DMS153 treated with DMSO at 0.1 percent for 48 hours (cell line): Measurements from ENCODE around the gene INPP5A.
A peak's percentile ranks its signal among the peaks of the same experiment; 100 is the strongest.
"Not testable (repeated sequence)": the region's sequence is repeated elsewhere in the genome, so short reads cannot be mapped to it uniquely, and the experiment has no call there.

ENCODE experiments used
- DNase-seq: peaks from one replicate; lab custom pipeline; 2025; ENCODE audit not compliant: unreplicated experiment; lab: John Stamatoyannopoulos, UW

Gene INPP5A

DNA sequence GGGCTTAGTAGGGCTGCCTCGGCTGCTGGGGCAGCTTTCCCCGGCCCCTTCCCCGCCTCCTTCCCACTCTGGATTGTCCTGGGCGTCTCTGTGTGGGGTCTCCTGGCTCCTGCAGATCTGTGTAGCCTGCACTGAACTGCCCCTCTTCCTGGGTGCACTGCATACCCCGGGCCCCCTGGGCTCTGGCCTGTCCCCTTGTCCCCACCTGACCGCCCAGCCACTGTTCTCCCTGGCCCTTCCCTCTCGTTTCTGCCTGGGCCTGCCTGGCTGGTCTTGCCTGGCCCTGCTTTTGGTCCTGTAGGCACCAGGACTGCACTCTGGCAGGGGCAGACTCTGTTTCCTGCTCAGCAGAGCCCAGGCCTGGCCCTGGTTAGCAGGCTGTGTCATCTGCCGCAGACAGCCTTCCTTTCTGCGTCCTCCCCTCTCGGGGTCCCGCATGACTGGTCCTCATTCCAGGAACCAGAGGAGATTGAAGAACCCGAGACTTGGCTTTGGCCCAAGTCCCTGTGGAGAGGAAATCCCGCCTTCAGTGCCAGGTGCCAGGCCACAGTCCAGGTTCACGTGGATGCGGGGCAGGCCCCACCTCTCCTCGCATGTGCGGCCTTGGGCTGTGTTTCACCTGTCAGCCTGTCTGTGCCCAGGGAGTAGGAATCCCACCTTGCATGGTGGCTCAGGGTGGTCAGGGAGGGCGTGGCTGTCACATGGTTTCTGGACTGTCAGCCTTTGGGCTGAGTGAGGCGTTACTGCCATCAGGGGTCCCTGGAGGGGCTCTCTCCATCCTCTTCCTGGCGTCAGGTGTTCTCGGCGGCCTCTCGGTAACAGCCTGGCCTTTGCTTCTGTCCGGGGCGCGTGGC lies 9.2 kb downstream of the INPP5A start:
- peak; percentile 28 for DNase-seq

DNA sequence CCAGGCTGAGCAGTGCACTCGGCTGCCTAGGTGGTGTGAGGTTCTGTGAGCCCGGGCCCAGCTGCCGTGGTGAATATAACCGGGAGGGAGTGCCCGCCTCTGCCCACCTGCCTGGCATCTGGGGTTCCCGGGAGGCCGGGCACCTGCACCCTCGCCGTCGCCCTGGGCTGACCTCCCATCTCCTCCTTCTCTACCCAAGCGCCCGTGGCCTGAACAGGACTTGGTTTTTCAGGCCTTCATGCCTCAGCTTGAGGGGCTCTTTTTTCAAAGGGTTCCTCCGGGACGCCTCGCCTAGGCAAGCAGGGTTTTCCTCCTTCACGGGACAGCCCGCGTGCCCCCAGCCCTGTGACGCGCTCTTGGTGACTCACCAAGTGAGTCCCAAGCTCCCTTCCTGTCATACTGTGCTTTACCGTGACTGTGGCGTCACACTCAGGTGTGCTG lies 9.9 kb downstream of the INPP5A start:
- DNase-seq: no peak

DNA sequence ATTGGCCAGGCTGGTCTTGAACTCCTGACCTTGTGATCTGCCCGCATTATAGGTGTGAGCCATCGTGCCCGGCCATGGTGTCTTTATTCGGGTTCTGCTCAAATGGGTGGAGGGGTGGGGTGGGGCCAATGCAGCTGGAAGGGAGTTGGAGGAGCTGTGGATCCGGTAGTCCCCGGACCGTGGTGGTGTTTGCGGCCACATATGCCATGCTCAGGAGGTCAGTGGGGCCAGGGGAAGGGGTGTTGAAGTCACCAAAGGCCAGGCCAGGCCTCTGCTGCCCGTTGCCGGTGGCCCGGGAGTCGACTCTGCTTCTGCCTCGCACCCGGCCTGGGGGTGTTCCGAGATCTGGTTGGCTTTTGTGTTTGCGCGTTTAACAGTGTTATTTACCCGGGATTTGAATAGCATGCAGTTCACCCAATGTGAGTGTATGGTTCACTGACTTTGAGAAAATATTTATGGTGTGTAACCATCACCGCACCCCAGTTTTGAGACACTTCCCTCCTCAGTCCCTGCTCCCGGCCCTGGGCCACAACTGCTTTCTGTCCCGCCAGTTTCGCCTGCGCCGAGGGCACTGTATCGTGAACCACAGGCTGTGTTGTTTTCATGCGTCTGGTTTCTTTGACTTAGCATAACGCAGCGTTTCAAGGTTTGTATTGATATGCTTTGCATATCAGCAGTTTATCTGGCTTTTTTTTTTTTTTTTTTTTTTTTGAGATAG lies 10.7 kb downstream of the INPP5A start:
- DNase-seq: no peak

DNA sequence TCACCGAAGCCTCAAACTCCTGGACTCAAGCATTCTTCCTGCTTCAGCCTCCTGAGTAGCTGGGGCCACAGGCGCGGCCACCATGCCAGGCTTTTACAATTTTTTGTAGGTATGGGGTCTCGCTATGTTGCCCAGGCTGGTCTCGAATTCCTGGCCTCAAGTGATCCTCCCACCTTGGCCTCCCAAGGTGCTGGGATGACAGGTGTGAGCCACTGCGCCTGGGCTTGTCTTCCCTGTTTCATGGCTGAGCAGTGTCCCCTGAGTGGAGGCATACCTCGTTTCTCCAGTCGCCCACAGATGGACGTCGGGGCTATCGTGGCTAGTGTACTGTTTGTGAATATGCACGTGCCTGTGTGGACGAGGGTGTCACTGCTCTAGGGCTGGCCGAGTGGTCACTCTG lies 11.3 kb downstream of the INPP5A start:
- no peak for DNase-seq

DNA sequence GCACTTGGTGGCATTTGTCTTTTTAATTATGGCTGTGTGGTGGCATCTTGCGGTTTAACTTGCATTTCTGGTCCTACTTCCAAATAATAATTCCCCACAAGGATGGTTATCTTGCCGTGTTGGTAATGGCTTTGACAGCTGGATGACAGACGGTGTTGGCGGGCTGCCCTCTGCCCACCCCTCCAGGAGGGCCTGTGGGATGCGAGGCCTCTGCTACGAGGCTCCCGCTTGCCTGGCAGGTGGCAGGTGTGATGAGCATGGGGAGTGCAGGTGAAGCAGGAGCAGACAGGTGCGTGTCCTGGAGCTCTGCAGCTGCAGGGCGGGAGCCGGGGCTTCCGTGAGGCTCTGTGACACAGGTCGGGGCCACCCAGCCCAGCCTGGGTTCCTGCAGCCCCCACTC lies 11.8 kb downstream of the INPP5A start:
- DNase-seq: peak; percentile 32

DNA sequence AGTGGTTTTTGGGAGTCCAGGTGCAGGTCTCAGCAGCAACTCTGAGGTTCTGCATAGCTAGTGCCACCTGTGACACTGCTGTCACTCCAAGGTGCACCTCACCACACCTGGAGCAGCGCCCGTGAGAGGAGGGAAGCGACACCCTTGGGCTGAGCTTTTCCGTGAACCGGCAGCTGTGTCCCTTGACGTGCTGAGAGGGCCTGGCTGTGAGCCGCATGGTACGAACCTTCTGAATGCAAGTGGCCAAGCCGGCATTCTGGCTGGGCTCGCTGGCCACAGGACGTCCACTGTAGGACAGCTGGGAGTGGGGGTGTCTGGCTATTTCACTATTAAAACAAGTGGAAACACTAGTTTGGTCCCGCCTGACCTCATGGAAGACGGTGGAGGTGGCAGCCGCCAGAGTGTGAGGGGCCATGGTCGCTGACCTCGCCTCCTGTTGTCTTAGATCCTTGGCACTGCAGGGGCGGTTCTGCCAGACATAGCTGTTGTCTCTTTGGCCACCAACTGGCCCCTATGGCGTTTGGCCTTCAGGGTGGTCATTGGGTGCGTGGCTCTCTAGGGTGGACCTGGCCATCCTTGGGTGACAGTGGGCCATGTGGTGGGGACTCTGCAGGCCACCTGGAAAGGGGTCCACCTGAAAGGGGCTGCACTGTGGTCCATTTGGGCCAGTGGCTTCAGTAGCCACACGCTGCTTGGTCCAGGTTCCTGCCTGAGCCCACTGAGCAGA lies 12.9 kb downstream of the INPP5A start:
- DNase-seq: no peak

DNA sequence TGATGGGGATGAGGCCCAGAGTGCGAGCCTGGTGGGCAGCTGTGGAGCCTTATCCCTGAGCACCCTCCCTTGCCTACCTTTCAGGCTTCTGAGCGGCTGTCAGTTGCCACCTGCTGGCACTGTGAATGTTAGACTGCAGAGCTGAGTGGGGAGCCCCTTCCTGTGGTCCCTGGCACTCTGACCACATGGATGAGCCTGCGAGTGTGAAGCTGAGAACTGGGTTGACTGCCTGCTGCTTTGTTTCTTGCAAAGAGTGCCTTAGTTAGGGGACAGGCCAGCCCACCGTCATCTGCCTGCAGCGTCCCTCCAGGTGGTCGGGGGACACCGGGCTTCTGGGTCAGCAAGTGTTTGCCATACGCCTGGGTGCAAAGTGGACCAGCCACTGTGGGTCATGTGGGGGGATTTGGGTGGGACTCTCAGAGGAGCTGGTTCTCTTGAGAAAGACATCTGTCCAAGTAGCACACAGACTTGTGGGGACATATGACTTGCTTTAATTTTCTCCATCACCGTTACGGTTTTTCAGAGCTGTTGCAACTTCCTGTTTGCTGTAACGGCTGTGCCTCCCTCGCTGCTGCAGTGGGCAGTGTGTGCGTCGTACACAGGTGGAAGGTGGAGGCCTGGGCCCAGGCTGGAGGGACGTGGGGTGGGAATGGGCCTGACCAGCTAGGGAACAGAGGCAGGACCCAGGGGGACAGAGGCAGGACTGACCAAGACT lies 13.7 kb downstream of the INPP5A start:
- no peak for DNase-seq

DNA sequence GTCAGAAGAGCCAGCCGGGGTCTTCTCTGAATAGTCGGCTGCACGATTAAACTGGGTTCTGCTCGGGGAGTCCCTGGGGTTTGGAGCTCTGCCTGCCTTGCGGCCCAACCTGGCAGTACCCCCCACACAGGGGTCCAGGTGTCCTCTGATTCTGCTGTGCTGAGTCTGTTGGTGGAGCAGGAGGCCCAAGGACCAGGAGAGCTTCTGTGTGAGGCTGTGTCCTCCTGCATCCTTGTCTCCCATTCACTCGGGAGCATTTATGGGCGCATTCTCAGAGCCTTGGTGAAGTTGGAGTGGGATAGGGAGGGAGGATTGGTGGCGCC lies 14.2 kb downstream of the INPP5A start:
- DNase-seq: no peak

DNA sequence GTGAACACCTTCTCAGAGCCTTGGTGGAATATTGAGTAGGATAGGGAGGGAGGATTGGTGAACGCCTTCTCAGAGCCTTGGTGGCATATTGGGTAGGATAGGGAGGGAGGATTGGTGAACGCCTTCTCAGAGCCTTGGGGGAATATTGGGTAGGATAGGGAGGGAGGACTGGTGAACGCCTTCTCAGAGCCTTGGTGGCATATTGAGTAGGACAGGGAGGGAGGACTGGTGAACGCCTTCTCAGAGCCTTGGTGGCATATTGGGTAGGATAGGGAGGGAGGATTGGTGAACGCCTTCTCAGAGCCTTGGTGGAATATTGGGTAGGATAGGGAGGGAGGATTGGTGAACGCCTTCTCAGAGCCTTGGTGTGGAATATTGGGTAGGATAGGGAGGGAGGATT lies 15.0 kb downstream of the INPP5A start:
- DNase-seq: not testable (repeated sequence)

DNA sequence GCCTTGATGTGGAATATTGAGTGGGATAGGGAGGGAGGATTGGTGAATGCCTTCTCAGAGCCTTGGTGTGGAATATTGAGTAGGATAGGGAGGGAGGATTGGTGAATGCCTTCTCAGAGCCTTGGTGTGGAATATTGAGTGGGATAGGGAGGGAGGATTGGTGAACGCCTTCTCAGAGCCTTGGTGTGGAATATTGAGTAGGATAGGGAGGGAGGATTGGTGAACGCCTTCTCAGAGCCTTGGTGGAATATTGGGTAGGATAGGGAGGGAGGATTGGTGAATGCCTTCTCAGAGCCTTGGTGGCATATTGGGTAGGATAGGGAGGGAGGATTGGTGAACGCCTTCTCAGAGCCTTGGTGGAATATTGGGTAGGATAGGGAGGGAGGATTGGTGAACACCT lies 16.0 kb downstream of the INPP5A start:
- not testable (repeated sequence) for DNase-seq

DNA sequence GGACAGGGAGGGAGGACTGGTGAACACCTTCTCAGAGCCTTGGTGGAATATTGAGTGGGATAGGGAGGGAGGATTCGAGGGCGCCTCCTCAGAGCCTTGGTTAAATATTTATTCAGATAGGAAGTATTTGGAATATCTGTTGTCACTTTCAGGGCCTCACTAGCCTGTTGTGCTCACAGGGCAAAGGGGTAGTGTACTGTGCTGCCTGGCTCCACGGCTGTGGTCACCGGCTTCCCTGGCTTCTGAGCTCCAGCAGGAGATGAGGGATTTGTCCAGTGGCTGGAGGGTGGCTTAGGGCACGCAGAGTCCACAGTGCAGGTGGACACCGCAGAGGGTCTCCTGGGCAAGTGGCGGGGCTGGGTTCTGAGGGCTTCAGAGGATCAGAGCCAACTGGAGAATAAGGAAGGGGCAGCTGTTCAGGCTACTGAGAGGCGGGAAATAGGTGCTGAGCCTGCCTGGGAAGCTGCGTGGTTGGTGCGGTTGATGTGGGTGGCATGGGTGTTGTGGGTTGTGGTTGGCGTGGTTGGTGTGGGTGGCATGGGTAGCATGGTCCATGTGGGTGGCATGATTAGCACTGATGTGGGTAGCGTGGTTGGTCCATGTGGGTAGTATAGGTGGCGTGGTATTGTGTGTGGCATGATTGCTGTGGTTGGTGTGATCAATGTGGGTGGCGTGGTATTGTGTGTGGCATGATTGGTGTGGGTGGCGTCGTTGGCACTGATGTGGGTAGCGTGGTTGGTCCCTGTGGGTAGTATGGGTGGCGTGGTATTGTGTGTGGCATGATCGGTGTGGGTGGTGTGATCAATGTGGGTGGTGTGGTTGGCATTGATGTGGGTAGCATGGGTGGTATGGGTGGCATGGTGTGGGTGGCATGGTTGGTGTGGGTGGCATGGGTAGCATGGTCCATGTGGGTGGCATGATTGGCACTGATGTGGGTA lies 16.7 kb downstream of the INPP5A start:
- DNase-seq: no peak

DNA sequence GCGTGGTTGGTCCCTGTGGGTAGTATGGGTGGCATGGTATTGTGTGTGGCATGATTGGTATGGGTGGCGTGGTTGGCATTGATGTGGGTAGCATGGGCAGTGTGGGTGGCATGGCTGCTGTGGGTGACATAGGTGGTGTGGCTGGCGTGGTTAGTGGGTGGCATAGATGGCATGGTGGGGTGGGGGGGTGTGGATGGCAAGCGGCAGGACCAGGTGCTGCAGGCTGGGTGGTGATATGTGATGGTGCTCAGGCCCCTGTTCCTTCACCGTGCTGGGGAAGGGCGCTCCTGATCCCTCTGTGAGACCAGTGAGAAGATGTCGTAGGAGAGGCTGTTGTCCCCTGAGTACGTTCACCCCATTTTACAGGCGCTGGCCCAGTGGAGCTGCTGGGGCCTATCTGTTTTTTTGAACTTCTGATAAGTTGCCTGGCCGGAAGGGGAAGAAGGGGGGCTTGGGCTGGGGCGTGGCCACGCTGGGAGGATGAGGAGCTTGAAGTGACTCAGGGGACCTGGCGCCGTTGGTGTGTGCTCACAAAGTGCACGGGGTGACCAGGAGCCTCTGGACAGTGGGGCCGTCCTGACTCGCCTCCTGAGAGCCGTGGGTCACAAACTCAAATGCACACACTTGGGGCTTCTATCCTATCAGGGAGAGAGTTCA lies 17.5 kb downstream of the INPP5A start:
- no peak for DNase-seq

DNA sequence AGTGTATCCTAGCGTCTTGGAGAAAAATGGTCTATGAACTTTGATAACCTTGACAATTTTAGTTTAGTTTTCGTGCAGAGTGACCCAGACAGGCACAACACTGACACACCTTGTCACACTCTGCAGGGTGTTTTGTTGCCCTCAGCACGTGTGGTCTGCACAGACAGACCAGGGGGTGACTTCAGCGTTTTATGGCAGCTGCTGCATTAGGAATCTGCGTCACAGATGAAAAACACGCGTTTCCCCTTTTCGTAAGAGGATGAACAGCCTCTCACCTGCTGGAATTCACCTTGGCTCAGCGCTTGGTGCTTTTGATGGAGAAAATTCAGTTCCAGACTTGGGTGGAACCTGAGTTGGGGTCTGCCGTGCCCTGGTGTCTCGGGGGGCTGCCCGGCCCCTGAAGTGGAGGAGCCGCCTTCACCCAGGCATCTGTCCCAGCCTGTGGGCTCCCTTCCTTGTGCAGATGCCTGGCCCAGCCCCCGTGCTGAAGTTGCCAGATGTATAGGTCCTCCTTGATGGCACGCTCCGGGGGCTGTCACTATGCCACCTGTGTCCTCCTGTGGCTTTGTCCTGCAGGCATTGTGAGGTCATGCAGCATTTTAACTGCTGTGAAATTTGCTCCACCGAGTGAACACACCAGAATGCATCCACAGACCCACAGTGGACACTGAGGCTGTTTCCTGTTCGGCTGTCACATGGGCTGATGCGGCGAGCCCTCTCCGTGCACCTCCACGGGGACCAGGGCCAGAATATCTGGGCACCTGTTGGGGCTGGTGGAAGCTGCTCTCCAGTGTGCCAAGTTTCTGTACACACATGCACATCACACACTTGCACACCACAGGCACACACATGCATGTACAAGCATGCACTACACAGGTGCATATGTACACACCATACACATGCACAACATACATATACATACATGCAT lies 18.3 kb downstream of the INPP5A start:
- no peak for DNase-seq

DNA sequence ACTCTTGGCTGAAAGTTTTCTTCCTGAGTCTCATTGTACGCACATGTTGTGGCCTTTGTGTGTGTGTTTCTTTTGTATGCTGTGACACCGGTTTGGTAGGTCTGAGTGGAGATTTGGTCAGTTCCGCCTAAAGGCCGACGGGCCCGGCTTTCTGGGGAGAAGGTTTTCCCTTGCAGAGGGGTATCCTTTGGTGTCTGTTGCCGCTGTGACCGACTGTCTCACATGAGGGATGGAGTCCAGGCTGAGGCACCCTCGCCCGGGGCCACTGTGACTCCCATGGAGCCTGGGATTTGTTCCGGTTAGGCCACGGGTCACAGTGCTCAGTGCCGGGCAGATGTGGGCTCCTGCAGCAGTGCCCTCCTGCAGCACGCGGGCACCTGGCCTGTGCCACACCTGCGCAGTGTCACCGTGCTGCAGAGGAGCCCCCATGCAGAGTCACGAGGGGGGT lies 19.4 kb downstream of the INPP5A start:
- DNase-seq: no peak

DNA sequence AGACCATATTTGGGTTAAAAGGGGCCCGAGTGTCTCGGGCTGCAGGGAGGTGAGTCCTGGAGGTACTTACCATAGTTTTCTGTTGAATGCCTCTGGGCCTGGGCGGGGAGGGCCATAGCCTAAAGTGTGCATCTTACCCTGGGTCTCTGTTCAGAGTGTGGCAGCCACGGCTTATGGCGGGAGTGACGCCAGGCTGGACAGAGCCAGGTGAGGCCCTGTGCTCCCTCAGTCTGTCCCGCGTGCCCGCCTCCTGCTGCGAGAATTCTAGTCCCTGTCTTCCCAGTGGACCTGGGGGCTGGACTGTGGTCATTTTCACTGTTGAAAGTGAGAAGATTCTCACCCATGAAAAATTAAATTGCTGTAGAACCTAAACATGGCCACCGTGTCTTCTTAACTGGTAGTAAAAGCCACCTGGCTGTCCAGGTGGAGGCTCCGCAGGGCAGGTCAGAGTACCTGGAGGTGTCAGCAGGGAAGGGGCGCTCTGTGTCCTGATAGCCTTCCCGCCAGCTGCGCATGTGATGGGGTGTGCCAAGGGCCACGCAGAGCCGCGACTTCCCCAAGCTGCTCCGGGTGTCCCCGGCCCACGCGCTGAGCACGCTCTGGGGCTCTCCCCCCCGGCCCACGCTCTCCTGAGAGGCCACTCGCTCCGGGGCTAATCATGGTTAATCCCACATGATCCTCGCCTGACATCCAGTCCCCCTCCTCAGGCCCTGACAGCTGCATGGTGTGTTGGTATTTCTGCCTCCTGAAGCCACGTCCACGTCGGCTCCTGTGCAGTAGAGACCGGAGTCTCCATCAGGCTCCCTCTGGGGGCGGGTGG lies 20.3 kb downstream of the INPP5A start:
- DNase-seq: no peak

DNA sequence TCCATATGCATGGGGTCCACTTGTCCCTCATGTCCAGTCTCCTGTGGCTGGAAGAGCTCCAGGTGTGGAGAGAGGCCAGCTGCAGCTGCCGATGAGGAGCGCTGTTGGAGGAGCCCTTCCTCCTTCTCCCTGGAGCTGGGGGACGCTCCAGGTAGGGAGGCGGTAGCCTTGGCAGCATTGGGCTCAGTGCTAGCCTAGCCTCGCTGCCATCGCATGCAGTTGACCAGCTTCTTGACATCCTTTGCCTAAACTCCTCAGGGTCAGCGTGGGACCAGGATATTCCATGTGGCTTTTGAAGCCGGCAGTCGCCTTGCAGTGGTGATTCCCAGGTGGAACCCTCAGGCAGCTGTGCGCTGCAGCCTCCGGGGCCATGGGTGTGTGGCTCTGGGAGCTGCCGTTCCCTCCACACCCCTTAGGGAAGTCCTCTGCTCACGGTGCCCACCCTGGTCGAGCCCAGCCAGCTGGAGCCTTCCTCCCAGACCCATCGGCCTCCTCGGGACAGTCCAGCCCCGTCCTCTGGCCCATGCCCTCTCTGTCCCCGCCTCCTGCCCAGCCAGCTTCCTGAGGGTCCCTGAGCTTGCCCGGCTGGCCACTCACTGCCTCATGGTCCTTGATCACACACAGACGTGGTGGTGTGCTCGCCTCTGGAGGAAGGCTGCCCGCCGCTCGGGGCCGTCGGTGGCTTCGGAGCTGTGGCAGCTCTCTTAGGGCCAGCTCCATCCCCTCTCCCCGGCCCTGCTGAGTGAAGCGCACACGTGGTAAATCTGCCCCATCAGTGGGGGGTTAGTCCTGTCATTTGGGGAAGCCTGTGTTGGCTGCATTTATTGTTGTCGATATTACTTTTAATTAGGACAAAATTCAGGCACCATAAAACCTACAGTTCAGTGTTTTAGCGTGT lies 21.2 kb downstream of the INPP5A start:
- no peak for DNase-seq

DNA sequence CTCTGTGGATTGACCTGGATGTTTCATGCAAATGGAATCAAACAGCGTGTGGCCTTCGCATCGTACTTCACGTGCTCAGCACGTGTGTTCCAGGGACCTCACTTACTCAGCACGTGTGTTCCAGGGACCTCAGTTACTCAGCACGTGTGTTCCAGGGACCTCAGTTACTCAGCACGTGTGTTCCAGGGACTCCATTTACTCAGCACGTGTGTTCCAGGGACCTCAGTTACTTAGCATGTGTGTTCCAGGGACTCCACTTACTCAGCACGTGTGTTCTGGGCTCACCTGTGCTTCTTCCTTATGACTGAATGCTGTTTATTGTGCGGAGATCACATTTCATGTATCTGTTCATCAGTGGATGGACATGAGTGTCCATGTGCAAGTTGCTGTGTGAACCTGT lies 22.0 kb downstream of the INPP5A start:
- no peak for DNase-seq
